ENCODE results near the gene STK38L.

- TF ChIP-seq CEBPB (tag; IDR thresholded peaks at IDR 0.05), result no peak
- TF ChIP-seq BRF2 (IDR thresholded peaks at IDR 0.05; ENCODE audit: borderline replicate concordance, insufficient read depth, insufficient read length), result no peak
- TF ChIP-seq SMC3 (conservative IDR thresholded peaks at IDR 0.05; ENCODE audit: insufficient read depth, low read depth, low read length), result no peak
- no peak for TF ChIP-seq MIER1 (IDR thresholded peaks at IDR 0.05; ENCODE audit: low read depth)
- TF ChIP-seq IRF1 (CRISPR knock-in tag; IDR thresholded peaks at IDR 0.05; ENCODE audit: borderline replicate concordance), result no peak
- no peak for TF ChIP-seq STAT6 (CRISPR knock-in tag; IDR thresholded peaks at IDR 0.05)
- no peak for TF ChIP-seq ZHX1 (conservative IDR thresholded peaks at IDR 0.05; ENCODE audit: low read length)
- no peak for TF ChIP-seq ZNF217 (CRISPR knock-in tag; IDR thresholded peaks at IDR 0.05)
- no peak for TF ChIP-seq GATA2 (CRISPR knock-in tag; IDR thresholded peaks at IDR 0.05)
Observed at GRCh38 chr12:27257104-27257843, 13.2 kb downstream of the STK38L start.

Data from K562 (cell line).